ENCODE results near the gene SFTPA1.
"Not testable (repeated sequence)": the region's sequence is repeated elsewhere in the genome, so short reads cannot be mapped to it uniquely, and the experiment has no call there.

Gene SFTPA1

GRCh38 chr10:79582096-79582495 is 28.6 kb upstream of the SFTPA1 start:
- TF ChIP-seq EZH2phosphoT487 (conservative IDR thresholded peaks at IDR 0.05; ENCODE audit: low read length) = no peak
- no peak for TF ChIP-seq CTCF (IDR thresholded peaks at IDR 0.05; ENCODE audit: insufficient read depth, low read length, poor library complexity, severe bottlenecking)
- H3F3A ChIP-seq (ENCODE audit: insufficient read depth) = no peaks in the 10 kb centered on the region
- no peak overlapping the region for H3K4me3 ChIP-seq (ENCODE audit: insufficient read depth, low read length, poor library complexity, severe bottlenecking)
- H3K79me2 ChIP-seq (ENCODE audit: insufficient read depth, low read length) = no peaks in the 10 kb centered on the region
- H3K9me3 ChIP-seq (ENCODE audit: insufficient read depth, low read length) = no peaks in the 10 kb centered on the region
- H3K36me3 ChIP-seq (ENCODE audit: low read length) = no peaks in the 10 kb centered on the region
- H3K9ac ChIP-seq (ENCODE audit: low read length) = no peak overlapping the region
- no peak overlapping the region for H3K27ac ChIP-seq (ENCODE audit: low read depth, low read length)
- no peaks in the 10 kb centered on the region for H4K20me1 ChIP-seq (ENCODE audit: low read depth, low read length)
- no peaks in the 10 kb centered on the region for H3K9me2 ChIP-seq (replicated peaks; ENCODE audit: insufficient read depth, low read length)
- no peak overlapping the region for H3K4me2 ChIP-seq (ENCODE audit: low read depth, low read length, poor library complexity, severe bottlenecking)
- no peak overlapping the region for H2AFZ ChIP-seq (ENCODE audit: low read depth, low read length, severe bottlenecking)
- no peaks in the 10 kb centered on the region for H3K27me3 ChIP-seq (ENCODE audit: low read length)

GRCh38 chr10:79582954-79583353 is 27.8 kb upstream of the SFTPA1 start:
- not testable (repeated sequence) for H3F3A ChIP-seq (ENCODE audit: insufficient read depth); H3K27ac ChIP-seq (ENCODE audit: low read depth, low read length); H3K27me3 ChIP-seq (ENCODE audit: low read length); H3K4me3 ChIP-seq (ENCODE audit: insufficient read depth, low read length, poor library complexity, severe bottlenecking); H3K36me3 ChIP-seq (ENCODE audit: low read length); H3K4me2 ChIP-seq (ENCODE audit: low read depth, low read length, poor library complexity, severe bottlenecking); H4K20me1 ChIP-seq (ENCODE audit: low read depth, low read length); H3K9ac ChIP-seq (ENCODE audit: low read length); H3K9me2 ChIP-seq (replicated peaks; ENCODE audit: insufficient read depth, low read length); H3K79me2 ChIP-seq (ENCODE audit: insufficient read depth, low read length); H2AFZ ChIP-seq (ENCODE audit: low read depth, low read length, severe bottlenecking); H3K9me3 ChIP-seq (ENCODE audit: insufficient read depth, low read length)

GRCh38 chr10:79583488-79584024 is 27.2 kb upstream of the SFTPA1 start:
- no peaks in the 10 kb centered on the region for H3K27me3 ChIP-seq (ENCODE audit: low read length)
- TF ChIP-seq EZH2phosphoT487 (conservative IDR thresholded peaks at IDR 0.05; ENCODE audit: low read length) (no peak), CTCF (IDR thresholded peaks at IDR 0.05; ENCODE audit: insufficient read depth, low read length, poor library complexity, severe bottlenecking) (no peak)
- no peak overlapping the region for H3K4me2 ChIP-seq (ENCODE audit: low read depth, low read length, poor library complexity, severe bottlenecking)
- H3K4me3 ChIP-seq (ENCODE audit: insufficient read depth, low read length, poor library complexity, severe bottlenecking) = no peak overlapping the region
- no peak overlapping the region for H2AFZ ChIP-seq (ENCODE audit: low read depth, low read length, severe bottlenecking)
- no peaks in the 10 kb centered on the region for H3K9me2 ChIP-seq (replicated peaks; ENCODE audit: insufficient read depth, low read length)
- H3K9ac ChIP-seq (ENCODE audit: low read length) = no peak overlapping the region
- no peak overlapping the region for H3K27ac ChIP-seq (ENCODE audit: low read depth, low read length)
- no peaks in the 10 kb centered on the region for H3K79me2 ChIP-seq (ENCODE audit: insufficient read depth, low read length)
- no peaks in the 10 kb centered on the region for H3K36me3 ChIP-seq (ENCODE audit: low read length)
- no peaks in the 10 kb centered on the region for H3K9me3 ChIP-seq (ENCODE audit: insufficient read depth, low read length)
- H4K20me1 ChIP-seq (ENCODE audit: low read depth, low read length) = no peaks in the 10 kb centered on the region
- no peaks in the 10 kb centered on the region for H3F3A ChIP-seq (ENCODE audit: insufficient read depth)

GRCh38 chr10:79585870-79586527 is 24.7 kb upstream of the SFTPA1 start:
- H3K9ac ChIP-seq (ENCODE audit: low read length) = no peak overlapping the region
- no peaks in the 10 kb centered on the region for H3K36me3 ChIP-seq (ENCODE audit: low read length)
- no peak overlapping the region for H2AFZ ChIP-seq (ENCODE audit: low read depth, low read length, severe bottlenecking)
- H3K27me3 ChIP-seq (ENCODE audit: low read length) = no peaks in the 10 kb centered on the region
- no peak overlapping the region for H3K4me2 ChIP-seq (ENCODE audit: low read depth, low read length, poor library complexity, severe bottlenecking)
- TF ChIP-seq EZH2phosphoT487 (conservative IDR thresholded peaks at IDR 0.05; ENCODE audit: low read length) (no peak), CTCF (IDR thresholded peaks at IDR 0.05; ENCODE audit: insufficient read depth, low read length, poor library complexity, severe bottlenecking) (no peak)
- H3K4me3 ChIP-seq (ENCODE audit: insufficient read depth, low read length, poor library complexity, severe bottlenecking) = no peak overlapping the region
- H4K20me1 ChIP-seq (ENCODE audit: low read depth, low read length) = no peaks in the 10 kb centered on the region
- H3F3A ChIP-seq (ENCODE audit: insufficient read depth) = no peaks in the 10 kb centered on the region
- no peaks in the 10 kb centered on the region for H3K9me3 ChIP-seq (ENCODE audit: insufficient read depth, low read length)
- H3K27ac ChIP-seq (ENCODE audit: low read depth, low read length) = no peak overlapping the region
- H3K79me2 ChIP-seq (ENCODE audit: insufficient read depth, low read length) = no peaks in the 10 kb centered on the region
- no peaks in the 10 kb centered on the region for H3K9me2 ChIP-seq (replicated peaks; ENCODE audit: insufficient read depth, low read length)
